Thyroid gland (tissue), 4 donors: ENCODE results near the gene PGBD5.

Experiments used
- POLR2A ChIP-seq, 2 donors: fragments of 450-650 bp; IDR thresholded peaks; one replicate each; pipeline ENCODE4 v1.6.1; 2017; ENCODE audit warnings: antibody characterized with exemption in 2 of 2, mild to moderate bottlenecking in 2 of 2, moderate library complexity in 1 of 2
- TF ChIP-seq, protein P1 (sequence below), 6 experiments: fragments of 200-600 bp in 3 of 6; fragments of 450-650 bp in 3 of 6; sonication (generic) in 3 of 6; IDR thresholded peaks; one replicate each; pipeline ENCODE4 v1.5.1; 2016 to 2019; ENCODE audit warnings: antibody characterized with exemption in 6 of 6, mild to moderate bottlenecking in 2 of 6, inconsistent platforms in 1 of 6, moderate library complexity in 1 of 6

DNA sequence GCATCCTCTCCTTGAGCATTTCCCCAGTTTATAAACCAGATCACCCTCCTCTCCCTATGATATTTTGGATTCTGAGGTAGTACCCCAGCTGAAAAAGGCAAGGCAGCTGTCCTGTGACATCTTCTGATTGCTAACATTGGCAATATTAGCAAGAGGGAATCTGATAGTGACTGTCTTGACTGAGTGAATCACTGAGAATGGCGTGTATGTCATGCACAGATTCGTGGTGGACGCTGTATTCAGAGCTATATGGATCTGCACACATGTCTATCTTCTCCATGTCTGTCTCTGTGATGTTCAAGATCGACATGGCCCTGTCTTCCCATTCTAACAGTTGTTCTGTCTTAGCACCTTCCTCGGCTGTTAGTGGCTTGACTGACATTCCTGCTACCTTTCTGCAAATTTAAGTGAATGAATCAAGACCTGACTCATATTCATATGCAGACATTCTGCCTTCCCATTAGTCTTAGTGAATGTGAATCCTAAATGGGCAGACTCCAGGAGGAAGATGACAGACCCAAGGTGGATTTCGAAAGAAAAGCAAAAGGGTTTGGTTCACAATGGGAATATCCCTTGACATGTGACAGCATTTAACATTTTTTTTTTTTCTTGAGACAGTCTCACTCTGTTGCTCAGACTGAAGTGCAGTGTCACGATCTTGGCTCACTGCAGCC lies 97.7 kb downstream of the PGBD5 start:
- no peak for TF ChIP-seq POLR2A (IDR thresholded peaks at IDR 0.05)
- TF ChIP-seq, protein P1, sequence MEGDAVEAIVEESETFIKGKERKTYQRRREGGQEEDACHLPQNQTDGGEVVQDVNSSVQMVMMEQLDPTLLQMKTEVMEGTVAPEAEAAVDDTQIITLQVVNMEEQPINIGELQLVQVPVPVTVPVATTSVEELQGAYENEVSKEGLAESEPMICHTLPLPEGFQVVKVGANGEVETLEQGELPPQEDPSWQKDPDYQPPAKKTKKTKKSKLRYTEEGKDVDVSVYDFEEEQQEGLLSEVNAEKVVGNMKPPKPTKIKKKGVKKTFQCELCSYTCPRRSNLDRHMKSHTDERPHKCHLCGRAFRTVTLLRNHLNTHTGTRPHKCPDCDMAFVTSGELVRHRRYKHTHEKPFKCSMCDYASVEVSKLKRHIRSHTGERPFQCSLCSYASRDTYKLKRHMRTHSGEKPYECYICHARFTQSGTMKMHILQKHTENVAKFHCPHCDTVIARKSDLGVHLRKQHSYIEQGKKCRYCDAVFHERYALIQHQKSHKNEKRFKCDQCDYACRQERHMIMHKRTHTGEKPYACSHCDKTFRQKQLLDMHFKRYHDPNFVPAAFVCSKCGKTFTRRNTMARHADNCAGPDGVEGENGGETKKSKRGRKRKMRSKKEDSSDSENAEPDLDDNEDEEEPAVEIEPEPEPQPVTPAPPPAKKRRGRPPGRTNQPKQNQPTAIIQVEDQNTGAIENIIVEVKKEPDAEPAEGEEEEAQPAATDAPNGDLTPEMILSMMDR (IDR thresholded peaks at IDR 0.05), result no peak
